Measurements from ENCODE around the gene FTO.

The FTO gene

GRCh38 chr16:53755026-53755910 lies 51.3 kb downstream of the FTO start:
- DNase-seq (ENCODE audit: low read depth) = no peak
- TF ChIP-seq, protein P1, sequence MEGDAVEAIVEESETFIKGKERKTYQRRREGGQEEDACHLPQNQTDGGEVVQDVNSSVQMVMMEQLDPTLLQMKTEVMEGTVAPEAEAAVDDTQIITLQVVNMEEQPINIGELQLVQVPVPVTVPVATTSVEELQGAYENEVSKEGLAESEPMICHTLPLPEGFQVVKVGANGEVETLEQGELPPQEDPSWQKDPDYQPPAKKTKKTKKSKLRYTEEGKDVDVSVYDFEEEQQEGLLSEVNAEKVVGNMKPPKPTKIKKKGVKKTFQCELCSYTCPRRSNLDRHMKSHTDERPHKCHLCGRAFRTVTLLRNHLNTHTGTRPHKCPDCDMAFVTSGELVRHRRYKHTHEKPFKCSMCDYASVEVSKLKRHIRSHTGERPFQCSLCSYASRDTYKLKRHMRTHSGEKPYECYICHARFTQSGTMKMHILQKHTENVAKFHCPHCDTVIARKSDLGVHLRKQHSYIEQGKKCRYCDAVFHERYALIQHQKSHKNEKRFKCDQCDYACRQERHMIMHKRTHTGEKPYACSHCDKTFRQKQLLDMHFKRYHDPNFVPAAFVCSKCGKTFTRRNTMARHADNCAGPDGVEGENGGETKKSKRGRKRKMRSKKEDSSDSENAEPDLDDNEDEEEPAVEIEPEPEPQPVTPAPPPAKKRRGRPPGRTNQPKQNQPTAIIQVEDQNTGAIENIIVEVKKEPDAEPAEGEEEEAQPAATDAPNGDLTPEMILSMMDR (IDR thresholded peaks at IDR 0.05; ENCODE audit: insufficient read depth, low read depth, low read length, missing control alignments) = no peak
- no peak overlapping the region for H3K4me3 ChIP-seq (ENCODE audit: low read depth, low read length)

DNA sequence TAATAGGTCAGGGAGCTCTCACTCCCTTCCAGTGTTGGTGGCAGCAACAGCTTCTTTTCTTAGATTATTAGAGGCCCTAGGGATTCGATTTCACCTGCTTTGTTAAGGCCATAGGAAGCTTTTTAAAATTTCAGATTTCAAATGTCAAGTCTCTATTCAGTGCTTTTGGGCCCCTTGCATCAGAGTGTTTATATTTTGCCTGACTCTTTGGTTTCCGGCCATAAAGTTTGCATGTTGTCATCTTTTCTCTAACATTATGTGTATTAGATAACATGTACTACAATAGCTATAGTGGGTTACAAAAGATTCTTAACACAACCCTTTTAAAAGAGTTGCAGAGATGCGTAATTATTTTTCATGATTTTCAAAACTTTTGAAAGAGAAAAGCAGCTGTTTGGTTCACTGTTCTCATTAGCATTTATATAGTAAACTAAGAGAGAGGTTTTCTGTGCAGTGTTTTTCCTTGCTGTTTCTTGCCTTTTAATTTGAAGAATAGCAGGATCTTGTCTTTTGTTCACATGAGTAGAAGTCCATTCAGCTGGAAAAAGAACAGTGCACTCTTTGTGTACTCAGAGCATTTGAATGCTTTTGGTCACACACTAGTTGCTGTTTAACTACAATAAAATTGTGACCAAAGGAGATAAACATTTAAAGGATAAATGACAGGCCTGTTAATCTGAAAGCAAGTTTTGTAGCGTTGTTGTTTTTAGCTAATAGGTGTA lies 52.5 kb downstream of the FTO start:
- H3K4me3 ChIP-seq (ENCODE audit: low read depth, low read length) = no peak overlapping the region
- DNase-seq (ENCODE audit: low read depth) = no peak
- TF ChIP-seq, protein P1 (IDR thresholded peaks at IDR 0.05; ENCODE audit: insufficient read depth, low read depth, low read length, missing control alignments) = no peak

- H3K4me3 ChIP-seq (ENCODE audit: low read depth, low read length) = no peak overlapping the region
- TF ChIP-seq, protein P1 (IDR thresholded peaks at IDR 0.05; ENCODE audit: insufficient read depth, low read depth, low read length, missing control alignments) = no peak
- DNase-seq (ENCODE audit: low read depth) = no peak
These were observed 54.1 kb downstream of the FTO start for GRCh38 chr16:53757971-53758609.

GRCh38 chr16:53761962-53762703 lies 58.2 kb downstream of the FTO start:
- no peak overlapping the region for H3K4me3 ChIP-seq (ENCODE audit: low read depth, low read length)
- TF ChIP-seq, protein P1 (IDR thresholded peaks at IDR 0.05; ENCODE audit: insufficient read depth, low read depth, low read length, missing control alignments) = no peak
- DNase-seq (ENCODE audit: low read depth) = no peak

GRCh38 chr16:53766304-53767016 lies 62.5 kb downstream of the FTO start:
- DNase-seq (ENCODE audit: low read depth) = no peak
- TF ChIP-seq, protein P1 (IDR thresholded peaks at IDR 0.05; ENCODE audit: insufficient read depth, low read depth, low read length, missing control alignments) = no peak
- no peak overlapping the region for H3K4me3 ChIP-seq (ENCODE audit: low read depth, low read length)

DNA sequence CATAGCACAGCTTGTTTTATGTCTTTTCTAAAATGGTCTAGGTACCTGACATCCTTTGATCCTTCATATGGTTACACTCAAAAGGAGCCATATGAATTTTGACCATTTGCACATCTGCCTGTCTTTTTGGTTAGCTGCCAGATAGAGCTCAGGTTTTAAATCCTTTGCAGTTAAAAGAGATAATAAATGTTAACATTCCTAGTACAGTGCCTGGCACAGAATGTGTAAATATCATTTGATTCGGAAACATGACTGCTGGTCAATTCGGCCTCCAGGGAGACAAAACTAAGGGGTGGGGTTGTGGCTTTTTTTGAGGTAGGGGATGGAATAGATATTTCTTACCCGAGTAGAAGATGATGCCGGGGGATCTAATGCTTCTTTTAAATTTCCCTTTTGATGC lies 64.2 kb downstream of the FTO start:
- H3K4me3 ChIP-seq (ENCODE audit: low read depth, low read length) = no peak overlapping the region
- TF ChIP-seq, protein P1 (IDR thresholded peaks at IDR 0.05; ENCODE audit: insufficient read depth, low read depth, low read length, missing control alignments) = no peak
- DNase-seq (ENCODE audit: low read depth) = no peak

All from GM12865 (cell line).